Astrocyte (in vitro differentiated cells and primary cell): Measurements from ENCODE around the gene RC3H2.

Source experiments
- CTCF ChIP-seq: IDR thresholded peaks from 2 replicates; pipeline ENCODE4 v1.5.1; 2011; ENCODE audit warnings: low read depth, mild to moderate bottlenecking, inconsistent platforms, low read length, moderate library complexity; ENCODE audit not compliant: insufficient read depth
- EZH2 ChIP-seq: IDR thresholded peaks from 2 replicates; pipeline ENCODE4 v1.6.1; 2012; ENCODE audit warnings: mild to moderate bottlenecking, low read length, inconsistent platforms; ENCODE audit not compliant: insufficient read depth

GRCh38 chr9:122897969-122898368 lies 7.2 kb downstream of the RC3H2 start:
- no peak for TF ChIP-seq CTCF
- TF ChIP-seq EZH2 = no peak
